ENCODE results near the gene APC.
"Not testable (repeated sequence)": the region's sequence is repeated elsewhere in the genome, so short reads cannot be mapped to it uniquely, and the experiment has no call there.

Gene APC

GRCh38 chr5:112880219-112880964 is 142.7 kb downstream of the APC start:
- no peak for DNase-seq (ENCODE audit: extremely low read depth, low read depth)
- no peak for TF ChIP-seq CTCF (IDR thresholded peaks at IDR 0.05; ENCODE audit: low read depth, low read length, missing control alignments)

GRCh38 chr5:112883192-112883591 is 145.5 kb downstream of the APC start:
- no peak for TF ChIP-seq CTCF (IDR thresholded peaks at IDR 0.05; ENCODE audit: low read depth, low read length, missing control alignments)
- DNase-seq (ENCODE audit: extremely low read depth, low read depth): no peak
- no peak overlapping the region for H3K4me3 ChIP-seq (replicated peaks; ENCODE audit: low read depth, low read length)

More at GRCh38 chr5:112880219-112880964, 142.7 kb downstream of the APC start:
- H3K4me3 ChIP-seq (replicated peaks; ENCODE audit: low read depth, low read length): no peak overlapping the region

- no peak for TF ChIP-seq CTCF (IDR thresholded peaks at IDR 0.05; ENCODE audit: low read depth, low read length, missing control alignments)
- no peak overlapping the region for H3K4me3 ChIP-seq (replicated peaks; ENCODE audit: low read depth, low read length)
- DNase-seq (ENCODE audit: extremely low read depth, low read depth): no peak
Observed at GRCh38 chr5:112885001-112885400, 147.3 kb downstream of the APC start.

- TF ChIP-seq CTCF (IDR thresholded peaks at IDR 0.05; ENCODE audit: low read depth, low read length, missing control alignments): no peak
- no peak for DNase-seq (ENCODE audit: extremely low read depth, low read depth)
- H3K4me3 ChIP-seq (replicated peaks; ENCODE audit: low read depth, low read length): no peak overlapping the region
Observed at GRCh38 chr5:112886975-112887374, 149.3 kb downstream of the APC start.

- not testable (repeated sequence) for H3K4me3 ChIP-seq (replicated peaks; ENCODE audit: low read depth, low read length); DNase-seq (ENCODE audit: extremely low read depth, low read depth)
Observed at GRCh38 chr5:112892066-112892465, 154.4 kb downstream of the APC start.

GRCh38 chr5:112892776-112893175 is 155.1 kb downstream of the APC start:
- DNase-seq (ENCODE audit: extremely low read depth, low read depth): no peak
- no peak for TF ChIP-seq CTCF (IDR thresholded peaks at IDR 0.05; ENCODE audit: low read depth, low read length, missing control alignments)
- no peak overlapping the region for H3K4me3 ChIP-seq (replicated peaks; ENCODE audit: low read depth, low read length)

- DNase-seq (ENCODE audit: extremely low read depth, low read depth): no peak
- TF ChIP-seq CTCF (IDR thresholded peaks at IDR 0.05; ENCODE audit: low read depth, low read length, missing control alignments): no peak
- H3K4me3 ChIP-seq (replicated peaks; ENCODE audit: low read depth, low read length): no peak overlapping the region
Observed at GRCh38 chr5:112895682-112896081, 158.0 kb downstream of the APC start.

Measured in HFF-Myc (cell line).